Stomach (tissue), 9 donors: ENCODE results near the gene CACTIN. TPM values are rescaled to one million over a fixed set of nuclear protein-coding genes. Genes with fewer than 3 reads are reported as not detected.

Source experiments
- DNase-seq, 2 donors: peaks; one replicate each; pipeline versions ENCODE4 v3.0.0 to v3.0.0-alpha.2; 2013 to 2019
- H3K27ac ChIP-seq, 5 donors: fragments of 200-600 bp in 4 of 5; sonication (generic) in 4 of 5; one replicate each; pipeline ENCODE4 v1.5.1; 2013 to 2019; ENCODE audit warnings: mild to moderate bottlenecking in 1 of 5, moderate library complexity in 1 of 5
- H3K27me3 ChIP-seq, 3 donors: fragments of 200-600 bp; sonication (generic); one replicate each; pipeline ENCODE4 v1.5.1; 2017 to 2019; ENCODE audit warnings: mixed run types in 1 of 3
- H3K36me3 ChIP-seq, 4 donors: fragments of 200-600 bp; sonication (generic); 1 replicate in 3 of 4; 2 replicates in 1 of 4; pipeline ENCODE4 v1.5.1; 2016 to 2019
- H3K4me1 ChIP-seq, 4 donors: fragments of 200-600 bp; sonication (generic); one replicate each; pipeline ENCODE4 v1.5.1; 2016 to 2019
- H3K4me3 ChIP-seq, 4 donors: fragments of 200-600 bp; sonication (generic) in 3 of 4; one replicate each; pipeline ENCODE4 v1.5.1; 2016 to 2019; ENCODE audit warnings: mild to moderate bottlenecking in 1 of 4
- H3K9me3 ChIP-seq, 4 donors: fragments of 200-600 bp; sonication (generic); one replicate each; pipeline ENCODE4 v1.5.1; 2016 to 2019
- CTCF ChIP-seq, 7 experiments: fragments of 450-650 bp in 4 of 7; fragments of 200-600 bp in 3 of 7; sonication (generic) in 3 of 7; IDR thresholded peaks; one replicate each; pipeline ENCODE4 v1.5.1; 2016 to 2019; ENCODE audit warnings: antibody characterized with exemption in 7 of 7, control low read depth in 2 of 7, mild to moderate bottlenecking in 1 of 7
- EP300 ChIP-seq: sonication (generic); formaldehyde crosslinking; IDR thresholded peaks from one replicate; pipeline ENCODE4 v1.6.1; 2017; ENCODE audit warnings: antibody characterized with exemption
- POLR2A ChIP-seq, 4 donors: fragments of 450-650 bp; IDR thresholded peaks; one replicate each; pipeline ENCODE4 v1.6.1; 2016; ENCODE audit warnings: antibody characterized with exemption in 4 of 4, control low read depth in 2 of 4, mild to moderate bottlenecking in 1 of 4, moderate library complexity in 1 of 4
- POLR2AphosphoS5 ChIP-seq, 3 donors: sonication (generic); formaldehyde crosslinking; IDR thresholded peaks; one replicate each; pipeline ENCODE4 v1.6.1; 2016; ENCODE audit warnings: antibody characterized with exemption in 3 of 3
- WGBS, 5 donors: extraction: QIAGEN DNeasy Blood & Tissue Kit in 3 of 5; methylation state at CpG; one replicate each; pipeline versions ENCODE4 v1.1.5 to v1.1.7; 2013 to 2018; 5-methylcytosine and 5-hydroxymethylcytosine counted together
- intact Hi-C: fragments of 100-400 bp; cut with DNase I; formaldehyde crosslinking; loops from one replicate; pipeline ENCODE4 v1.15.1; 2023; ENCODE audit warnings: low total_unique reads
- polyA plus RNA-seq, 3 donors: library from polyadenylated mRNA; stranded (reverse); fragments of 200-250 nt; gene quantifications; one replicate each; pipeline ENCODE4 v1.2.3, GENCODE V29; 2013
- total RNA-seq, 5 donors: library from RNA; depleted of rRNA; stranded (reverse); fragments of >200 nt; gene quantifications; one replicate each; pipeline versions ENCODE4 v1.1.0 to v1.2.3, GENCODE V29; 2014 to 2016
- donor health status: healthy with polysubstance abuse.
- donor health status: Bipolar disorder and iron deficiency.
- donor health status: healthy.

Gene CACTIN
- total and polyA plus RNA-seq, 8 donors, result 9.8 to 180 (median 14.7) TPM

- intact Hi-C loops, result no loop called here
- 89 to 95% (median 93%) methylated on average over 18 to 37 of the region's 37 CpGs for WGBS, 5 donors
- TF ChIP-seq CTCF (IDR thresholded peaks at IDR 0.05) (no peak), POLR2AphosphoS5 (IDR thresholded peaks at IDR 0.05) (no peak), POLR2A (IDR thresholded peaks at IDR 0.05) (no peak), EP300 (no peak)
- no peak for DNase-seq
- Histone ChIP-seq H3K4me3 (no peak overlapping the region), H3K27ac (no peak overlapping the region), H3K27me3 (no peaks in the 10 kb centered on the region), H3K4me1 (peaks cover 0 to 11% (median 6%) of the 10 kb centered on the region in 4 donors), H3K36me3 (peaks cover 51 to 92% (median 85%) of the 10 kb centered on the region in 4 donors), H3K9me3 (no peaks in the 10 kb centered on the region)
Observed at GRCh38 chr19:3653081-3653795, 26.6 kb upstream of the CACTIN start.

GRCh38 chr19:3652422-3652821 is 25.8 kb upstream of the CACTIN start:
- Histone ChIP-seq H3K36me3 (peaks cover 46 to 92% (median 85%) of the 10 kb centered on the region in 4 donors), H3K4me3 (no peak overlapping the region), H3K27me3 (no peaks in the 10 kb centered on the region), H3K9me3 (no peaks in the 10 kb centered on the region), H3K27ac (no peak overlapping the region), H3K4me1 (peaks cover 0 to 6% (median 0%) of the 10 kb centered on the region in 4 donors)
- WGBS, 5 donors, result 92 to 97% (median 95%) methylated on average over 10 to 14 of the region's 14 CpGs
- intact Hi-C loops, result no loop called here
- DNase-seq, result no peak
- TF ChIP-seq EP300 (no peak), CTCF (IDR thresholded peaks at IDR 0.05) (no peak), POLR2A (IDR thresholded peaks at IDR 0.05) (no peak), POLR2AphosphoS5 (IDR thresholded peaks at IDR 0.05) (no peak)

- Histone ChIP-seq H3K9me3 (no peaks in the 10 kb centered on the region), H3K27ac (no peak overlapping the region), H3K4me3 (no peak overlapping the region), H3K27me3 (no peaks in the 10 kb centered on the region), H3K4me1 (peaks cover 0 to 6% (median 0%) of the 10 kb centered on the region in 4 donors), H3K36me3 (peaks cover 39 to 92% (median 84%) of the 10 kb centered on the region in 4 donors)
- TF ChIP-seq POLR2AphosphoS5 (IDR thresholded peaks at IDR 0.05) (no peak), CTCF (IDR thresholded peaks at IDR 0.05) (no peak), POLR2A (IDR thresholded peaks at IDR 0.05) (no peak), EP300 (no peak)
- 94 to 98% (median 98%) methylated on average over 17 to 33 of the region's 33 CpGs for WGBS, 5 donors
- intact Hi-C loops, result no loop called here
- DNase-seq, result no peak
Observed at GRCh38 chr19:3651684-3652083, 25.1 kb upstream of the CACTIN start.

GRCh38 chr19:3649888-3650287 is 23.3 kb upstream of the CACTIN start:
- intact Hi-C loops, result no loop called here
- Histone ChIP-seq H3K9me3 (no peaks in the 10 kb centered on the region), H3K27me3 (no peaks in the 10 kb centered on the region), H3K27ac (no peak overlapping the region), H3K36me3 (peaks cover 42 to 92% (median 87%) of the 10 kb centered on the region in 4 donors), H3K4me3 (no peak overlapping the region), H3K4me1 (peaks cover 0 to 16% (median 4%) of the 10 kb centered on the region in 4 donors)
- peak in 1 of 2 donors; percentile 49 for DNase-seq
- 69 to 83% (median 75%) methylated on average over 2 to 16 of the region's 16 CpGs for WGBS, 5 donors
- TF ChIP-seq POLR2A (IDR thresholded peaks at IDR 0.05), result no peak
- no peak for TF ChIP-seq CTCF (IDR thresholded peaks at IDR 0.05)
- no peak for TF ChIP-seq EP300
- no peak for TF ChIP-seq POLR2AphosphoS5 (IDR thresholded peaks at IDR 0.05)
